ENCODE results near the gene OPTN.

GRCh38 chr10:13091801-13092200 lies 8.2 kb upstream of the OPTN start:
- no peak for TF ChIP-seq CTCF (IDR thresholded peaks at IDR 0.05)
- no peak for TF ChIP-seq POLR2A (IDR thresholded peaks at IDR 0.05)
